ENCODE measurements around the gene HIVEP2. TPM values are rescaled to one million over a fixed set of nuclear protein-coding genes. Genes with fewer than 3 reads are reported as not detected.

The HIVEP2 gene, protein sequence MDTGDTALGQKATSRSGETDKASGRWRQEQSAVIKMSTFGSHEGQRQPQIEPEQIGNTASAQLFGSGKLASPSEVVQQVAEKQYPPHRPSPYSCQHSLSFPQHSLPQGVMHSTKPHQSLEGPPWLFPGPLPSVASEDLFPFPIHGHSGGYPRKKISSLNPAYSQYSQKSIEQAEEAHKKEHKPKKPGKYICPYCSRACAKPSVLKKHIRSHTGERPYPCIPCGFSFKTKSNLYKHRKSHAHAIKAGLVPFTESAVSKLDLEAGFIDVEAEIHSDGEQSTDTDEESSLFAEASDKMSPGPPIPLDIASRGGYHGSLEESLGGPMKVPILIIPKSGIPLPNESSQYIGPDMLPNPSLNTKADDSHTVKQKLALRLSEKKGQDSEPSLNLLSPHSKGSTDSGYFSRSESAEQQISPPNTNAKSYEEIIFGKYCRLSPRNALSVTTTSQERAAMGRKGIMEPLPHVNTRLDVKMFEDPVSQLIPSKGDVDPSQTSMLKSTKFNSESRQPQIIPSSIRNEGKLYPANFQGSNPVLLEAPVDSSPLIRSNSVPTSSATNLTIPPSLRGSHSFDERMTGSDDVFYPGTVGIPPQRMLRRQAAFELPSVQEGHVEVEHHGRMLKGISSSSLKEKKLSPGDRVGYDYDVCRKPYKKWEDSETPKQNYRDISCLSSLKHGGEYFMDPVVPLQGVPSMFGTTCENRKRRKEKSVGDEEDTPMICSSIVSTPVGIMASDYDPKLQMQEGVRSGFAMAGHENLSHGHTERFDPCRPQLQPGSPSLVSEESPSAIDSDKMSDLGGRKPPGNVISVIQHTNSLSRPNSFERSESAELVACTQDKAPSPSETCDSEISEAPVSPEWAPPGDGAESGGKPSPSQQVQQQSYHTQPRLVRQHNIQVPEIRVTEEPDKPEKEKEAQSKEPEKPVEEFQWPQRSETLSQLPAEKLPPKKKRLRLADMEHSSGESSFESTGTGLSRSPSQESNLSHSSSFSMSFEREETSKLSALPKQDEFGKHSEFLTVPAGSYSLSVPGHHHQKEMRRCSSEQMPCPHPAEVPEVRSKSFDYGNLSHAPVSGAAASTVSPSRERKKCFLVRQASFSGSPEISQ (N-terminal part only)
- total RNA-seq = 166 TPM

DNA sequence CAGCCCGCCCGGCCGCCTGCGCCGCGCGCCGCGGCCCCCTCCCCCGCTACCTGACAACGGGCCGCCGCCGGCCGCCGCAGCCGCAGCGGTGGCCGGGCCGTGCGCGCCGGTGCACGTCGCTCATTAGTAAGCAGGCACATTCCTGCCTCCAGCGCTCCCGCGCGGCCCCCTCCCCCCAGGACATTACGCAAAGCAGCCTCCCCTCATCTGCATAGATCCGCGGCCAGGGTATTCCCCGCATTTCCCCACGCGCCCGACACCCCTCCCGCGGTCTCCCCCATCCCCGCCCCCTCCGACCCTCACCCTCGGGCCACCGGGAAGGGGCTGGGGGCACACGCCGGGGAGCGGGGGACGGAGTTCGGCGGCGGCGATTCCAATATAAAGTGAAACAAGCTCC lies at the start of gene HIVEP2:
HIVEP2 (minus strand) TSS at position 128 of the 397 bp plus-strand sequence. CDS start 170,438 bp downstream, outside the sequence.

Other genes starting within 250 kb of the HIVEP2 start
- 50.1 TPM for gene AIG1, start 115.7 kb upstream of the HIVEP2 start, total RNA-seq